ENCODE measurements around the gene PIEZO1. TPM values are rescaled to one million over a fixed set of nuclear protein-coding genes. Genes with fewer than 3 reads are reported as not detected.

The PIEZO1 gene
- polyA plus RNA-seq, 1 experiment = 47.0 TPM

GRCh38 chr16:88787579-88788314, 2.7 kb upstream of the PIEZO1 start:
- Histone ChIP-seq H3K9me3 (ENCODE audit: control insufficient read depth, insufficient read depth, low read length) (no peaks in the 10 kb centered on the region; the same call in 1 of the 2 replicates), H3K27ac (ENCODE audit: low read depth, low read length) (no peak overlapping the region), H3K27me3 (ENCODE audit: control insufficient read depth, insufficient read depth, low read length) (no peaks in the 10 kb centered on the region), H3K4me3 (ENCODE audit: low read depth, low read length) (no peak overlapping the region)
- TF ChIP-seq CTCF (IDR thresholded peaks at IDR 0.05; ENCODE audit: low read depth, low read length) = no peak
- no peak for DNase-seq (ENCODE audit: low read depth, low spot score)
- POLR2A ChIA-PET = interaction anchor here (1.2 kb wide), 1 partner anchor 16 kb away, joined by 4 read pairs; the partner anchor contains the start of gene CDT1
- CTCF ChIA-PET = interaction anchor here (1.2 to 1.3 kb wide), 2 partner anchors 44 to 51 kb away, joined by 6 to 8 read pairs; no protein-coding TSS in a partner anchor

GRCh38 chr16:88784856-88785105, 239 bp downstream of the PIEZO1 start:
- ChIA-PET POLR2A (interaction anchor here (0.7 to 1.8 kb wide), 5 partner anchors 11 to 48 kb away, joined by 5 to 35 read pairs (median 6); no protein-coding TSS in a partner anchor), CTCF (interaction anchor here (0.6 to 2.3 kb wide), 12 partner anchors 11 to 382 kb away, joined by 3 to 6 read pairs (median 4); no protein-coding TSS in a partner anchor)
- Histone ChIP-seq H3K27me3 (ENCODE audit: control insufficient read depth, insufficient read depth, low read length) (no peaks in the 10 kb centered on the region), H3K4me3 (ENCODE audit: low read depth, low read length) (peak overlapping the region; percentile 75), H3K9me3 (ENCODE audit: control insufficient read depth, insufficient read depth, low read length) (no peaks in the 10 kb centered on the region; the same call in 1 of the 2 replicates), H3K27ac (ENCODE audit: low read depth, low read length) (no peak overlapping the region)
- no peak for TF ChIP-seq CTCF (IDR thresholded peaks at IDR 0.05; ENCODE audit: low read depth, low read length)
- no peak for DNase-seq (ENCODE audit: low read depth, low spot score)

GRCh38 chr16:88784074-88784855, 755 bp downstream of the PIEZO1 start:
- ChIA-PET CTCF (interaction anchor here (0.6 to 2.3 kb wide), 13 partner anchors 10 to 383 kb away, joined by 3 to 6 read pairs (median 4); no protein-coding TSS in a partner anchor), POLR2A (interaction anchor here (0.6 to 1.8 kb wide), 5 partner anchors 10 to 47 kb away, joined by 3 to 35 read pairs (median 5); no protein-coding TSS in a partner anchor)
- no peak for DNase-seq (ENCODE audit: low read depth, low spot score)
- Histone ChIP-seq H3K9me3 (ENCODE audit: control insufficient read depth, insufficient read depth, low read length) (no peaks in the 10 kb centered on the region; the same call in 1 of the 2 replicates), H3K27ac (ENCODE audit: low read depth, low read length) (peak overlapping the region; percentile 77), H3K4me3 (ENCODE audit: low read depth, low read length) (peak overlapping the region; percentile 75), H3K27me3 (ENCODE audit: control insufficient read depth, insufficient read depth, low read length) (no peaks in the 10 kb centered on the region)
- peak; percentile 66 for TF ChIP-seq CTCF (IDR thresholded peaks at IDR 0.05; ENCODE audit: low read depth, low read length)

GRCh38 chr16:88783391-88784073, 1.5 kb downstream of the PIEZO1 start:
- no peak for DNase-seq (ENCODE audit: low read depth, low spot score)
- no peaks in the 10 kb centered on the region; the same call in 1 of the 2 replicates for H3K9me3 ChIP-seq (ENCODE audit: control insufficient read depth, insufficient read depth, low read length)
- H3K27me3 ChIP-seq (ENCODE audit: control insufficient read depth, insufficient read depth, low read length) = no peaks in the 10 kb centered on the region
- ChIA-PET POLR2A (interaction anchor here (0.6 to 3.6 kb wide), 7 partner anchors 10 to 47 kb away, joined by 3 to 35 read pairs (median 5); no protein-coding TSS in a partner anchor), CTCF (interaction anchor here (0.5 to 2.6 kb wide), 9 partner anchors 10 to 410 kb away, joined by 3 to 19 read pairs (median 4); no protein-coding TSS in a partner anchor)
- H3K27ac ChIP-seq (ENCODE audit: low read depth, low read length) = peak overlapping the region; percentile 77
- peak overlapping the region; percentile 75 for H3K4me3 ChIP-seq (ENCODE audit: low read depth, low read length)
- TF ChIP-seq CTCF (IDR thresholded peaks at IDR 0.05; ENCODE audit: low read depth, low read length) = no peak
